HG03432 (cell line): ENCODE results near the gene CARS2.
"Not testable (repeated sequence)": the region's sequence is repeated elsewhere in the genome, so short reads cannot be mapped to it uniquely, and the experiment has no call there.

Experiments used
- ATAC-seq: cut with Tn5 transposase; IDR thresholded peaks from one replicate; pipeline ENCODE4 v1.9.1; 2021; ENCODE audit warnings: mild to moderate bottlenecking, moderate library complexity; ENCODE audit not compliant: unreplicated experiment

The CARS2 gene

DNA sequence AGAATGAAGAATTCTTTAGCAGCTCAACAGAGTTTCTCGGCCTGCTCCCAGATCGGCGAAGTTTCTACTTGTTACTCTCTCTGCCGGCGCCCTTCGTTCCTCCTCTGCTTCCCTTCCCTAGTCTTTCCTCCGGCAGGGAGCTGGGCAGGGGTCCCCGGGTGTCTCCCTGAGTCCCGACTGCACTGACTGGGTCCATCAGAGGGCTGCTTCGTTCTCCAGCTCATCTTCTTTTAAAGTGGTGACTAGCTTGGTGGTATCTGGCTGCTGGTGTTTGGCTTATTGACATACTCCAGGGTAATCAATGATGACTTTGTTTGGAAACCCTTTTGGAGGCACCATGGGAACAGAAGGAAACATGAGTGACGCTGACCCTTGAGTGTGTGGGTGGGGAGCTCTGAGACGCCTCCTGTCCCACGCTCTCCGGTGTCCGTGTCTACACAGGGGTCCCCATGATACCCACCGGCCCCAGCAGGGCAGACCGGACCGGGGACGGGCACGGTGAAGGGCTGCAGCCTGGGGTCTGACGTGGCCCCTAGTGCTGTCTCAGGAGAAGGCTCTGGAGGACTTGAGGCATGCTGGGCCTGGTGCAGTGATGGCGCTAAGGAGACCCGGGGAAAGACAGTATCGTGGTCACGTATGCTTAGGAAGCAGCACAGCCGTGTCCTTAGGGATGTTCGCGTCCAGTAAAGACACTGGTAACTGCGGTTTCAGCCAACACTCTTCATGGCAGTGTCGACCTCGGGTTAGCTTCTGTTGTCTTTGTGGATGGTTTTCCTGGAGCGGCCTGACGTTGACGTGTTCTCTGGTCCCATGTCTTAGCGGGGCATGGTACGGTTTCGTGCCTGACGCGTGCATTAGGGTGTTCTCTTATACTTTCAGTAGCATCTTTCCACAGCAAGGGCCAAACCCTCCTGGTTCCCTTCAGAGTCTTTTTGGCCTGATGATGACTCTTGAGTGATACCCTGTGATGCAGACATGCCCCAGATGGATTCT, 66.8 kb downstream of the CARS2 start:
- no peak for ATAC-seq

DNA sequence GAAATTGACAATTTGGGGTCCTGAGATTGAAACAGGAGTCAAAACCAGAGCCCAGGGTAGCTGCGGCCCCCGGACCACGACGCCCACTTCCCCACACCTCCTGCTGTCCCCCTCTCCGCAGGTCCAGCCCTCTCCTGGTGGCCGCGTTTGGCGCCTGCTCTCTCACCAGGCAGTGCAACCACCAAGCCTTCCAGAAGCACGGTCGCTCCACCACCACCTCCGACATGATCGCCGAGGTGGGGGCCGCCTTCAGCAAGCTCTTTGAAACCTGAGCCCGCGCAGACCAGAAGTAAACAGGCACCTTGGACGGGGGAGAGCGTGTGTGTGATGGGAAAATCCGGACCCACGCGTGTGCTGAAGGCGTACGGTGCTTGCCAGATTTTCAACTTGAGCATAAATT, 67.7 kb downstream of the CARS2 start:
- ATAC-seq = no peak

DNA sequence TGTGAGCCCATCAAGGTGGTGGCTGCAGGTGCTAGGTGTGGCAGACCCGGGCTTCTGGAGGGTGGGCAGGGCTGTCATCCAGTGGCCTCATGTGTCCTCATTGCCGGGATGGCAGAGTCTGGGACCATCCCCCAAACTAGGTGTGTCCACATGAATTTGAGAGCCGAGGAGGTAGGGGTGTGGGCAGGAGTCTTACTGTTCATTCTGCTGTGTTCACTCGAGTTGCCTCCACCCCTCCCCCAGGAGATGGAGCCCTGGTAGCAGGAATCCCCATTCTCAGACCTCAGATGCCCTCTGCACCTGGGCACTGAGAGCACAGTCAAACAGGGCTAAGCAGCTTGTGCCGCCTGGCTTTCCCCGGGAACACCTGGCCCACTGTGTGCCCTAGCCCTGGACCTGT, 68.2 kb downstream of the CARS2 start:
- no peak for ATAC-seq

DNA sequence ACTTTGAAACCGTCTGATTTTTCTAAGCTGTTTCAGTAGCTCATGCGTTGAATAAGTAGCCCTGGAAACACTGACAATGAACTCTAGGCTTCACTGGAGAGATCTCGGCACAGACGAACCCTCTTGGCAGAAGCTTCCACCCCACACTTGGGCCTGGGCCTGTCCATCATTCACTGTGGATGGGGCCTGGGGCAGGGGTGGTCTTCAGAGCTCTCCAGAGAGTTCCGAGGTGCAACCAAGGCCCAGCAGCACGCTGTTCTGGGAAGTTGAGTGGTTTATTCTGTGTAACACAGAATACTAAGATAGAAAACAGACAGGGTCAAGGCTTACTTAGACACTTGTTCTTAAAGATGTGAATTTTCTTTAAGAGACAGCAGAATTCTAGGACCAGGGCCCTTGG, 68.6 kb downstream of the CARS2 start:
- no peak for ATAC-seq

DNA sequence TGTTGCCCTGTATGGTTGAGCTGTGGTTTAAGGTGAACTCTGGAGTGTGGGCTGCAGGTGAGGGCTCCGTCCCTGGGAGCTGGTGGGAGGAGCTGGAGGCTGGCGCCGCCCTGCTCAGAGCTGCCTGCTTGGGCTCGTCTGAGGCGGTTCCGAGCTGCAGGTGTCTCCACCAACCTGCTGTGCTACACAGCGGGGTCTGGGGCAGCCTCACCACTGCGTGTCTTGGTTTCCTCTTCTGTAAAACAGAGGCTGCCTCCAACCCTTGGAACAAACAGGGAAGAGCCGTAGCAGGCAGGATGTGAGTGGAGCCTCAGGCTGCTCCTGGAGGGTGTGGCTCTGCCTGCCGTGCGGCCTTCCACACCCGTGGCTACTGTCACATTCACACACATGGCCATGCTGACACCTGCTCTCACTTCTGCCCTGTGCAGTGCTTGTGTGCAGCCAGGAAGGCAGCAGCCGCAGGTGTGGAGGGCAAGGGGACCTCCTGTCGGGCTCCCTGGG, 69.2 kb downstream of the CARS2 start:
- ATAC-seq = no peak

DNA sequence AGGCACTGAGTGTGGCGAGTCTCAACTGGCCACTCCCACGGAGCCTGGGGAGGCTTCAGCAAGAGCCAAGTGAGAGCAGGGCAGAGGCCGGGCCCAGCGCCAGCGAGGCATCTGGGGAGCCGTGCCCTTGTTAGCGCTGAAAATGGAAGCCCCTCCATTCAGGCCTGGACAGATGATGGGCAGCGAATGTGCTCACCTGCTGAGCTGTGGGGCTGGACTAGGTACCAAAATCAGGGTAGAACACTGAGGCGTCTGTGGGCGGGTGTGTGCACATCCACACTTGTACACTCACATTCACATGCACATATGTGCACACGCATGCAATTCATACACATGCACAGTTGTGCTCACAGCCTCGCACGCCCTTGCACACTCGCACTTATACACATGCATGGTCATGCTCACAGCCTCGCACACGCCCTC, 69.9 kb downstream of the CARS2 start:
- ATAC-seq = no peak

DNA sequence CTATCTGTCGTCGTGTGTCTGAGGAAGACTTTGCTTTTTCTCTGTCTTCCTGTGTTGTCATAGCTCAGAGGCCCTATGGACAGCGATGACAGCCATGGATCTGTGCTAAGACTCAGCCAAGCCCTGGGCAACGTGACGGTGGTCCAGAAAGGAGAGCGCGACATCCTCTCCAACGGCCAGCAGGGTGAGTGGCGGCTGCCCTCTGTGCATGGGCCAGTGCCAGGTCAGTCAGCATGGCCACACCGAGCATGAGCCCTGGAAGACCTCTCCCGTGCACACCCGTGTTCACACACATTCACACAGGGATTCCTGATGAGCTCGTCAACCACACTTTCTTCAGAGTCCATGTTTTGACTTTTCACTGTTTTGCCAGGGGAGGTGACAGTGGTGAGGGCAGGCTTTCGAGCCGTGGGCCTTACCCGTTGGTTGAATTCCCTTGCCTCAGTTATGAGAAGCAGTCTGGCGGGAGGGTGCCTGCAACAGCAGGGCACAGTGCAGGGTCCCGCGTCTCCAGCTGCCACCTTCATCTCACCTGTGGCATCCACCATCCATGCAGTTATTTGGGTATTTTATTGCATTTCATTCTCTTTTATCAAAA, 70.4 kb downstream of the CARS2 start:
- no peak for ATAC-seq

DNA sequence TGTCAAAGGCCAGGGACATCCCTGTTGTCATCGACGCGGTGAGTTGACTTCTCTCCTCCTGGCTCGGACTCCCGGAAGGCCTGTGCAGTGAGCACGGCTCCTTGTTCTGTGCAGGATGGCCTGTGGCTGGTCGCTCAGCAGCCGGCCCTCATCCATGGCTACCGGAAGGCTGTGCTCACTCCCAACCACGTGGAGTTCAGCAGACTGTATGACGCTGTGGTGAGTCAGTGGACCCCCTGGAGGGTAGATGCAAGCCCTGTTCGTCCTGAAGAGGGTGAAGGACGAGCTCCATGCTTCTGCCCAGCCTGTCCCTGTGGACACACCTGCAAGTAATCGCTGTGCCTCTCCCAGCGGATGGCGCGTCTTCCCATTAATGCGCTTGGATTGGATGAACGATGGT, 71.4 kb downstream of the CARS2 start:
- ATAC-seq = no peak

DNA sequence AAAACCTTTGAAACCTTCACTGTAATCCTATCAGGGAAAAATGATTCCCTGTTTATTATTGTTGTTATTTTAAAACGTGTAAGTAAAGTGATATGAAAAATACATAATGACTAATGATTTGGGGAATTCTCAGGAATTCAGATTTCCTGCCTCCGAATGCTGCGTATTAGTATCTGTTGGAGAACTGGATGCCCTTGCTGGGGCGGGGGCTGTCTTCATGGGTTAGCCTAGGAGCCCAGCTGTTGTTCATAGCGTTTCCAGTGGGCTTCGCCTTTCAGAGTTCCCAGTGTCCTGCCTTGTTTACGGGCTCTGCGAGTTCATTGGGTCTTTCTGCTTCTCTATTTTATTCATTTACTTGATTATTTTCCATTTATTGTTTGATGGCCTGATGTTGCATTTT, 72.1 kb downstream of the CARS2 start:
- no peak for ATAC-seq

DNA sequence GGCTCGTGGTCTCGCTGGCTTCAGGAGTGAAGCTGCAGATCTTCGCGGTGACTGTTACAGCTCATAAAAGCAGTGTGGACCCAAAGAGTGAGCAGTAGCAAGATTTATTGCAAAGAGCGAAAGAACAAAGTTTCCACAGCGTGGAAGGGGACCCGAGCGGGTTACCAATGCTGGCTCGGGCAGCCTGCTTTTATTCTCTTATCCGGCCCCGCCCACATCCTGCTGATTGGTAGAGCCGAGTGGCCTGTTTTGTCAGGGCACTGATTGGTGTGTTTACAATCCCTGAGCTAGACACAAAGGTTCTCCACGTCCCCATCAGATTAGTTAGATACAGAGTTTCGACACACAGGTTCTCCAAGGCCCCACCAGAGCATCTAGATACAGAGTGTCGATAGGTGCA, 73.7 kb downstream of the CARS2 start:
- not testable (repeated sequence) for ATAC-seq

DNA sequence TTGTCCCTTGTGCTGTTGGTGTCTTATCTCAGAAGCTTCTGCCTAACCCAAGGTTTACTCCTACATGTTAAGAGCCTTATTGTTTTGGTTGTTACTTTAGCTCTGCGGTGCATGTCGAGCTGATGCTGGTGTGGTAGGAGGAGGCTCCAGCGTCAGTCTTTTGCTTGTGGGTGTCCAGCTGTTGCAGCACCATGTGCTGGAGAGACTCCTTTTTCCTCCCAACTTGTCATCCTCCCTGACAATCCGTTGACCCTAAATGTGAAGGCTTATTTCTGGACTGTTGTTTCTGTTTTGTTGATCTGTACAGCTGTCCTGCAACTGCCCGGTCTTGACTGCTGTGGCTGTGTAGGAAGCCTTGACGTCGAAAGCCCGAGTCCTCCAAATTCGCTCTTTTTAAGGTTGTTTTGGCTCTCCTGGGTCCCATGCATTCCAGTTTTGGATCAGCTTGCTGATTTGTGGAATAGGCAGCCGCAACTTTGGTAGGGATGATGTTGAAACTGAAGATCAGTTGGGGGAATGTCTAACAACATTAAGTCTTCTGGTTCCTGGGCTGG, 75.3 kb downstream of the CARS2 start:
- ATAC-seq = no peak

DNA sequence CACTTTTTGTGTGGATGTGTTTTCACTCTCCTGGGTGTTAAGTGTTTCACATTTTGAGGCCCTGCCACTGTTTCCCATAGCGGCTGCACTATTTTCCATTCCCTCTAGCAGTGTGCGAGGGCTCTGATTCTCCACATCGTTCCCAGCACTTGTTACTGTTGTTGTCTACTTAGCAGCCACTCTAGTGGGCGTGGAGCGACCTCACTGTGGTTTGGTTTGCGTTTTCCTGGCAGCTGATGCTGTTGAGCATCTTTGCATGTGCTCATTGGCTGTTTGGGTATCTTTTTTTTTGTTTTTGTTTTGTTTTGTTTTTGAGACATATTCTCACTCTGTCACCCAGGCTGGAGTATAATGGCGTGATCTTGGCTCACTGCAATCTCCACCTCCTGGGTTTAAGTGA, 76.2 kb downstream of the CARS2 start:
- no peak for ATAC-seq

DNA sequence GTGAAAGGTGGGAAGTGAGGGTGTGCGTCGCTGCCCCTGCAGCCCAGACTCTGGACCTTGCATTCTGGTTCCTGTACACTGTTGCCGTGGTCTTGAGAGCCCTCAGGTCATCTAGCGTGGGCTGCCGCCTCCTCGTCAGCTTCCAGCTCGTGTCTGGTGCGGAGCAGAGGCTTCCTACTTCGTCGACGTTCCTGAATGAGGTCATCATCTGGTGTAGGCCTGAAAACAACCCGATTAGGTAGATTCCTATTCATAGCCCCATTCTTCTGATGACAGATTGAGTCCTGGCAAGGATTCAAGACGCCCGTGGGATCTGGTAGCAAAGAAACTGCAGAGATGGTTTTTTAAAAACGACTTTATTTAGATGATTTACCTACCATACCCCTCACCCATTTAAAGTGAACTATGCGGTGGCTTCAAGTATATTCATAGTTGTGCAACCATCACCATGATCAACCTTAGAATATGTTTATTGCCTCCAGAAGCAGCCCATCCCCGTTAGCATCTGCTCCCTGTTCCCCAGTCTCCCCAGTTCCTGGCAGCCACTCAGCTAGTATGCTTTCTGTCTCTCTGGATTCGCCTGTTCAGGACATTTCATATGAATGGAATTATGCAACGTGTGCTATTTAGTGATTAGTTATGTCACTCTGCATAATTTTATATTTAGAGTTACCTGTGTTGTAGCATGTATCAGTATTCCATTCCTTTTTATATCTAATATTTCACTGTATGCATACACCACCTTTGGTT, 76.8 kb downstream of the CARS2 start:
- ATAC-seq = no peak

DNA sequence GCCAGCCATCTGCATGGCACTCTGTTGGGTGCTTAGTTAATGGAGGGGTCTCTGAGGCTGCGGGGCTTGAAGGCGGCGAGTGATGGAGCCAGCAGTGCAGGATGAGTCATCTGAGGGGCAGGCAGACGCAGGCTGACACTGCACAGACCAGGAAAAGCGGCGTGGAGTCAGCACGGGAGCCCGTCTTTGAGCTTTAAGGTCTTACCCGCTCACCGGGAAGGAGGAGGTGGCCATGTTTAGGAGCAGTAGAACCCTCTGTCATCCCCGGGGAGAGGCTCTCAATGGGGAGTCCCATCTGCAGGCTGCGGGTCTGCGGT, 77.5 kb downstream of the CARS2 start:
- no peak for ATAC-seq

DNA sequence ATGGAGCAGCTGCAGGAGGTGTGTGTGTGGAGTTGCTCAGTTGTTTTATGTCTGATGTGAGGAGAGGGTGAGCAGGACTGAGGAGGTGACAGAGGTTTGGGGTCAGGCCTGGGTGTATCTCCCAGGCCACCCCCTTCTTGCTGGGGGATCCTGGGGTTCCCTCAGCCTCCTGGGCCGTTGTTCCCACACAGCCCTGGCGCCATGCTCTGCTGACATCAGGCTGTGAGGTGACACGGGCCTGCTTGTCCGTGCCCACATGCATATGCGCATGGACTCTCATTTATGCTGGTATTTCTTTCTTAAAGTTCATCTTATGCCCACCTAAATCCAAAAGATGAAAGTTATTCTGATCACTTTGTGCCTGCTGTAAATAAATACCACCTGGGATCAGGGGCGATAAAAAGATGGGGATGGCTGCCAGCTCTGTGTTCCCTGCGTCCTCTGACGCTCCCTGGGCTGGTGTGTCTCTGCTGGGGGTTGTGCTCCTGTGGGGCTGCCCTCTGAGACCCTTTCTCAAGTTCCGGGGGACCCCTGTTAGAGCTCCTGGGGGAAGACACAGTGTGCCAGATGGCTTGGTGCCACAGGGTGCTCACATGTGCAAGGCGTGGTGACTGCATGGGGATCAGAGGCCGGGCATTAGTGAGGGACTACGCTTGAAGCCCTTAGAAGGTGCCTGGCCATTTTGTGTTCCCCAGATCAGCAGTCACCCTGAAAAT, 78.0 kb downstream of the CARS2 start:
- ATAC-seq = no peak

DNA sequence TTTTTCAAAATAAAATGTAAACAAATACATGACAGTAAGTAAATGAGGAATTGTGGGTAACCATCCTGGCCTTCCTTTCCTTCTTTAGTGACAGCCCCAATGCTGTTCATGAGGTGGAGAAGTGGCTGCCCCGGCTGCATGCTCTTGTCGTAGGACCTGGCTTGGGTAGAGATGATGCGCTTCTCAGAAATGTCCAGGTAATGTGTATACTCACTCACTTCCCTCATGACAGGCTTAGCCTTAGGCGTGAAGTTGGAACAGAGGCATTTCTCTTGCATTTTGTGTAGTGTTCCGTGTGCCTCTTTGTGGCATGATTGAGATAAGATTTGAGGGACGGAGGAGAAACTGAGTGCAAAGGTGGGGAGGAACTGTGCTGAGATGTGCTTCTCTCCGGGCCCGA, 78.6 kb downstream of the CARS2 start:
- ATAC-seq = no peak

DNA sequence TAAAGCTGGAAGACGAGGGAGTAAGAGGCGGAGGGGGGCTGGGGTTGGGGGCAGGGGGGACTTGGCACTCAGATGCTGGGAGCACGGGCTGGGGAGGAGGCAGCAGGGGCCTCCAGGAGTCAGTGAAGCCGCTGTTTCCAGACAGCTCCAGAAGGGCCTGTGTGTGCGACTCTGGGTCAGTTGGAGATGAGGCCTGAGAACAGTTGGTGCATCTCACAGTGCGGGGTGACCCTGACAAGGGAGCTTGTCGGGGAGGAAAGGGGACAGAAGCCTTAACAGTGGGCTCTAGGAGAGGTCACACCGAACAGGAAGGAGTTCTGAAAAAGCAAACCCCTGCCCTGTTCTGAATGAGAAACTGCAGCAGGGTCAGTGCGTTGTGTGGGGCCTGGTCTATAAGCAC, 79.4 kb downstream of the CARS2 start:
- no peak for ATAC-seq

DNA sequence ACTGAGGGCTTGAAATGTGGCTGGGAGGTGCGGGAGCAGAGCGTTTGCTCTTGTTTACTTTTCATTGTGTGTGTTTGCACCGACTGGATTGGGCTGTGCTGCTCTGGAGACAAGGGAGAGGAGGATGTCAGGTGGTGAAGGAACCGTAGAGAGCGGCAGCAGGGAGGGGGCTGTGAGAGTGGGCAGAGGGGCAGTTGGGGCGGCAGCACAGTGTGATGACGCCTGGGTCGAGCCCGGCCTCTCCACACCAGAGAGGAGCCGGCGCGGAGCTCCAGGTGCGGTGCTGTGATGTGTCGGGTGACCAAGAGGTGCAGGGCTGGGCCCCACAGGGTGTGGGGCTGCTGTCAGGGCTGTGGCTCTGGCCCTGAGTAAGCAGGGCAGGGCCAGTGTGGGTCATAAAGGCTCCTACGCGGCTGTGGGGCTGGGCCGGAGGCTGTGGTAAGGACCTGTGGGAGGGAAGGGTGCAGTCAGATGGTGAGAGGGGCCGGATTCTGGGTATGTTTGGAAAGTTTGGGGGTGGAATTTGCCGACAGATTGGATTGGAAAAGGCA, 80.1 kb downstream of the CARS2 start:
- no peak for ATAC-seq

DNA sequence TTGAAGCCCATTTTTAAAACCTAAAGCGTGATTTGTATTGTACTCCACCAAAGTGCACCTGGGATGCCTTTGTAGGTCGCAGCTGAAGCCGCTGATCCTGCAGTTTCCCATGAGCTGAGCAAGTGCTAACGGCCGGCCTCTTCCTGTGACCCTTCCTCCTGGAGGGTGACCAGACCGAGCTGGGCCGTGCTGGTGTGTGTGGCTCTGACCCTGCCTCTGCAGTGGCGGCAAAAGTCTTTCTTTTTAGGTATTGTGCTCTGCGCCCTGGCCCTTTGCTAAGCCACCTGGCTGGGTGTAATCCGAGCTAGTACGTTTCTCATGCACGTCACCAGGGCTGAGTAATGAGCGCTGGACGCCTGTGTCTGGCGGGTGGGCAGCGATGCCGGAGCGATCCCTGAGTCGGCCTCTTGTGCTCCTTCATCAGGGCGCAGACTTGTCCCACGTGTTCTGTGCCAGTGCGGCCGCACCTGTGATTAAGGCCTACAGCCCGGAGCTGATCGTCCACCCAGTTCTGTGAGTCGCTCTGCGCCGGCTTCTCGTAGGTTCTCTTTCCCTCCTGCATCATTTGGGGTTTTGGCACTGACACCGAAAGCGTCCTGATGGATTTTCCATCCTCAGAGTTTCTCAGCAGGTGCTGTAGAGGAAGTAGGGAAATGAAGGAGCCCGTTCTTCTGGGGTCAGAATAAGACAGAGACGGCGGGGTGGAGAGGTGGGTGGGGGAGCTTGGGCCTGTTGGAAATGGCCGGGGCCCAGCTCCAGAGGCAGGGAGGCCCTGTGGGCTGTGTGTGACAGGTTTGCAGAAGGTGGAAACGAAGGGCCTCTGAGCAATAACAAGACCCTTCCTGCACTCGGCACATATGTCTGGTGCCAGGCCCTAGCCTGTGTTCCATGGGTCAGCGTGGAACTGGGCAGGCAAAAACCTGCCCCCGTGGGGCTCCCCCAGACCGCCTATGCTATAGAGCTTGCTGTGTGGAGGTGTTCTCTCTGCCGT, 80.9 kb downstream of the CARS2 start:
- no peak for ATAC-seq
